ENCODE measurements around the gene COX4I2. TPM values are rescaled to one million over a fixed set of nuclear protein-coding genes. Genes with fewer than 3 reads are reported as not detected.

COX4I2 gene
- total RNA-seq, 1 experiment from 2014 or later, result not detected

GRCh38 chr20:31606804-31607639, 30.7 kb upstream of the COX4I2 start (continued):
- TF ChIP-seq ZNF263 (CRISPR knock-in tag; IDR thresholded peaks at IDR 0.05; ENCODE audit: low read depth), result no peak
- no peak for TF ChIP-seq HMGXB4 (CRISPR knock-in tag; IDR thresholded peaks at IDR 0.05)
- TF ChIP-seq TEAD1 (CRISPR knock-in tag; IDR thresholded peaks at IDR 0.05), result peak; percentile 17; the same call in 1 of the 2 replicates
- no peak for TF ChIP-seq ZNF232 (CRISPR knock-in tag; IDR thresholded peaks at IDR 0.05)
- TF ChIP-seq NFATC4 (CRISPR knock-in tag; IDR thresholded peaks at IDR 0.05), result no peak
- no peak for TF ChIP-seq CREB1 (CRISPR knock-in tag; IDR thresholded peaks at IDR 0.05)
- TF ChIP-seq NR2C2 (CRISPR knock-in tag; IDR thresholded peaks at IDR 0.05), result no peak
- no peak for TF ChIP-seq GTF2I (CRISPR knock-in tag; conservative IDR thresholded peaks at IDR 0.05)
- 0 out of 2 replicates have a peak, but pooled peaks have one; percentile 58 for TF ChIP-seq ZBTB43 (CRISPR knock-in tag; IDR thresholded peaks at IDR 0.05)
- TF ChIP-seq ATF1 (CRISPR knock-in tag; IDR thresholded peaks at IDR 0.05), result 0 out of 2 replicates have a peak, but pooled peaks have one; percentile 26
- no peak for TF ChIP-seq PREB (CRISPR knock-in tag; IDR thresholded peaks at IDR 0.05; ENCODE audit: borderline replicate concordance)
- TF ChIP-seq ZNF121 (CRISPR knock-in tag; IDR thresholded peaks at IDR 0.05), result no peak
- no peak for TF ChIP-seq TP53 (CRISPR knock-in tag; IDR thresholded peaks at IDR 0.05)
- no peak for TF ChIP-seq GRHL2 (CRISPR knock-in tag; IDR thresholded peaks at IDR 0.05; ENCODE audit: insufficient replicate concordance, severe bottlenecking)
- no peak for TF ChIP-seq MXD4 (CRISPR knock-in tag; IDR thresholded peaks at IDR 0.05; ENCODE audit: borderline replicate concordance)
- TF ChIP-seq E2F4 (CRISPR knock-in tag; IDR thresholded peaks at IDR 0.05; ENCODE audit: borderline replicate concordance, low read depth), result no peak
- TF ChIP-seq USF2 (CRISPR knock-in tag; IDR thresholded peaks at IDR 0.05), result no peak
- TF ChIP-seq CBFB (CRISPR knock-in tag; IDR thresholded peaks at IDR 0.05; ENCODE audit: low read depth), result no peak
- no peak for TF ChIP-seq ZNF671 (CRISPR knock-in tag; IDR thresholded peaks at IDR 0.05)
- TF ChIP-seq JAZF1 (CRISPR knock-in tag; IDR thresholded peaks at IDR 0.05), result no peak
- 0 out of 2 replicates have a peak, but pooled peaks have one; percentile 24 for TF ChIP-seq NFE2L1 (CRISPR knock-in tag; IDR thresholded peaks at IDR 0.05)
- TF ChIP-seq SP1 (CRISPR knock-in tag; conservative IDR thresholded peaks at IDR 0.05), result no peak
- TF ChIP-seq ARID4B (CRISPR knock-in tag; IDR thresholded peaks at IDR 0.05; ENCODE audit: borderline replicate concordance), result no peak
- TF ChIP-seq AFF4 (CRISPR knock-in tag; IDR thresholded peaks at IDR 0.05; ENCODE audit: borderline replicate concordance), result no peak
